Ovary (tissue), 3 donors: Measurements from ENCODE around the gene SNAPC1.

ENCODE experiments used
- CTCF ChIP-seq, 3 donors: fragments of 450-650 bp in 2 of 3; fragments of 200-600 bp in 1 of 3; IDR thresholded peaks; one replicate each; pipeline versions ENCODE4 v1.5.1 to v1.8.0; 2016 to 2022; ENCODE audit warnings: antibody characterized with exemption in 3 of 3, mild to moderate bottlenecking in 1 of 3
- EP300 ChIP-seq: sonication (generic); formaldehyde crosslinking; IDR thresholded peaks from one replicate; pipeline ENCODE4 v1.6.1; 2017; ENCODE audit warnings: antibody characterized with exemption
- POLR2A ChIP-seq: fragments of 450-650 bp; IDR thresholded peaks from one replicate; pipeline ENCODE4 v1.6.1; 2017; ENCODE audit warnings: antibody characterized with exemption, mild to moderate bottlenecking, moderate library complexity
- donor health status: DM: no; HTN: no; CAD: no.

GRCh38 chr14:61746881-61747280 is 15.3 kb upstream of the SNAPC1 start:
- TF ChIP-seq CTCF (IDR thresholded peaks at IDR 0.05) (no peak), POLR2A (no peak), EP300 (no peak)
